GM19468 (cell line): Measurements from ENCODE around the gene MUC4.
"Not testable (repeated sequence)": the region's sequence is repeated elsewhere in the genome, so short reads cannot be mapped to it uniquely, and the experiment has no call there.

Source experiments
- ATAC-seq: cut with Tn5 transposase; IDR thresholded peaks from one replicate; pipeline ENCODE4 v1.9.1; 2021; ENCODE audit warnings: mild to moderate bottlenecking, moderate library complexity, moderate number of reproducible peaks; ENCODE audit not compliant: unreplicated experiment; ENCODE audit errors: extremely low read depth

MUC4 gene

GRCh38 chr3:195813916-195814640 is 2.3 kb upstream of the MUC4 start:
- ATAC-seq = no peak

- no peak for ATAC-seq
Observed at GRCh38 chr3:195812366-195812765, 637 bp upstream of the MUC4 start.

GRCh38 chr3:195810455-195810845 is 1.3 kb downstream of the MUC4 start:
- ATAC-seq = no peak

DNA sequence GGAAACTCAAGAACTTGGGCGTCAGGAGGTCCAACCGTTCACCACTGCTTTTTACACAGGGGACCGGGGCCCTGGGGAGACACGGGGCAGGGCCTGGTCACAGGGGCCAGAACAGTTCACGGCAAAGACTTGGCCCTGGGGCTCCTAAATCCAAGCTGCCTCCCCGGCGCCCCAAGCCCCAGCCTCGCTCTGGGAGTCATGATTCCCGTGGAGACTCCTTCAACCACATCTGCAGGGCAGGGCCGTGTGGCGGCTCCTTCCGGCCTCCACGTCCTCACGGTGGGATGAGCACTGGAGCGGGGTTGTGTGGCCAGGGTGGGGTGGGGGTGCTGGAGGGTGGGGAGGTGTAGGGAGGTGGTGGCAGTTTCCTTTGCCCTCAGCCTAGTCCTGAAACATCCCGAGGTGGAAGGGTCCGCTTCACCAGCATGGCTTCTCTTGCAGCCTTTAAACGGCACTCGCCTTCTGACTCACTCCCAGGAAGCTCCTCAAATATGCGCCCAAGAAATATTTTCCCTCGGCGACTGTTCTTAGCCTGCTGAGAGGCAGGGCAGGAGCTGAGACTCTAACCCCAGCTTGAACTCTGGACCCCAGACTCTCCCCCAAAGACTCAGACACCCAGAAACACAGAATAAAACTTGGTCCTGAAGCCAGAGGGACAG is 1.8 kb downstream of the MUC4 start:
- ATAC-seq = no peak

GRCh38 chr3:195809291-195809785 is 2.4 kb downstream of the MUC4 start:
- ATAC-seq = no peak

GRCh38 chr3:195808741-195809290 is 2.9 kb downstream of the MUC4 start:
- no peak for ATAC-seq

- ATAC-seq = no peak
Observed at GRCh38 chr3:195807681-195808121, 4.0 kb downstream of the MUC4 start.

- no peak for ATAC-seq
Observed at GRCh38 chr3:195806916-195807231, 4.9 kb downstream of the MUC4 start.

GRCh38 chr3:195806211-195806915 is 5.4 kb downstream of the MUC4 start:
- no peak for ATAC-seq

DNA sequence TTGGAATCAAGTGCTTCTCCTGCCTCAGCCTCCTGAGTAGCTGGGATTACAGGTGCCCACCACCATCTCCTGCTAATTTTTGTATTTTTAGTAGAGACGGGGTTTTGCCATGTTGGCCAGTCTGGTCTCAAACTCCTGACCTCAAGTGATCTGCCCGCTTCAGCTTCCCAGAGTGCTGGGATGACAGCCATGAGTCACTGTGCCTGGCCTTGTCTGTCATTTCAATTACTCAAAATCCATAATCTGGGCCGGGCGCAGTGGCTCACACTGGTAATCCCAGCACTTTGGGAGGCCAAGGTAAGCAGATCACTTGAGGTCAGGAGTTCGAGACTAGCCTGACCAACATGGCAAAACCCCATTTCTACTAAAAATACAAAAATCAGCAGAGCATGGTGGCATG is 6.1 kb downstream of the MUC4 start:
- not testable (repeated sequence) for ATAC-seq

DNA sequence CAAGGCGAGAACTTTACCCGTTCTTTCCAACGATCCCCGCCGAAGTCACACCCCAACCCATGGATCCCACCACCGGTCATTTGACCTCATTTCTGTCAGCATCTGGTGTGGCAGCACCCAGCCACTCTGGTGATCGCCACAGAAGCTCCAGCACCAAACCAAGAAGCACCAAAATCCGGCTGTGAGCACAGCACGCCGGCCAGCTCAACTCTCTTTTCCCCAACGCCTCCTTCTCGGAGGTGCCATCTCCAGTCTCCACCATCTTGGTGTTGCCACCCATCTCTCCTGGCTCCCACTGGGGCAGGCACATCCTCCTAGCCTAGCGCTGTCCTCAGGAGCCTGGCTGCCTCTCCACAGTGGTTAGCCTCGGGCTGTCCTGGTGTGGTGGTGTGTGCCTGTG is 6.5 kb downstream of the MUC4 start:
- ATAC-seq = no peak

- no peak for ATAC-seq
Observed at GRCh38 chr3:195803289-195803908, 8.3 kb downstream of the MUC4 start.

- ATAC-seq = no peak
Observed at GRCh38 chr3:195802795-195803194, 8.9 kb downstream of the MUC4 start.

DNA sequence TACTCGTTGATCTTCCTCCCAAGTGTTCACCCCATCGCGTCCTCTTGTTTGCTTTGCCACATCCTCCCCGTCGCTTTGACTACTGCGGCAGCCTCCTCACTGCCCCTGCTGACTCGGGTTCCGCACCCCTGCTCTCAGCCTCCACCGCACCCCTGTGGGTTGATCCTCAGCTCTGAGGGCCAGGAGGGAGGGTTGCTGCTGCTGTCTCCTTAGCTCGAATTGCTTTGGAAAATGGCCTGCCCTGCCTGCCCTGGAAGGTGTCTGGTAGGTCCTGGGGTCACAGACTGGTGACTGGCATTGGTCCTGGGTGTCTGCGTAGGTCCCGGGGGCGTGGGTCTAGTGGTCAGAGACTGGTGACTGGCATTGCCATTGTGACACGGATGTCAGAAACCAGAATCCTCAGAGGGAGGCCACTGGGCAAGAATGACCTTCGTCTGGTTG is 9.4 kb downstream of the MUC4 start:
- ATAC-seq = no peak

DNA sequence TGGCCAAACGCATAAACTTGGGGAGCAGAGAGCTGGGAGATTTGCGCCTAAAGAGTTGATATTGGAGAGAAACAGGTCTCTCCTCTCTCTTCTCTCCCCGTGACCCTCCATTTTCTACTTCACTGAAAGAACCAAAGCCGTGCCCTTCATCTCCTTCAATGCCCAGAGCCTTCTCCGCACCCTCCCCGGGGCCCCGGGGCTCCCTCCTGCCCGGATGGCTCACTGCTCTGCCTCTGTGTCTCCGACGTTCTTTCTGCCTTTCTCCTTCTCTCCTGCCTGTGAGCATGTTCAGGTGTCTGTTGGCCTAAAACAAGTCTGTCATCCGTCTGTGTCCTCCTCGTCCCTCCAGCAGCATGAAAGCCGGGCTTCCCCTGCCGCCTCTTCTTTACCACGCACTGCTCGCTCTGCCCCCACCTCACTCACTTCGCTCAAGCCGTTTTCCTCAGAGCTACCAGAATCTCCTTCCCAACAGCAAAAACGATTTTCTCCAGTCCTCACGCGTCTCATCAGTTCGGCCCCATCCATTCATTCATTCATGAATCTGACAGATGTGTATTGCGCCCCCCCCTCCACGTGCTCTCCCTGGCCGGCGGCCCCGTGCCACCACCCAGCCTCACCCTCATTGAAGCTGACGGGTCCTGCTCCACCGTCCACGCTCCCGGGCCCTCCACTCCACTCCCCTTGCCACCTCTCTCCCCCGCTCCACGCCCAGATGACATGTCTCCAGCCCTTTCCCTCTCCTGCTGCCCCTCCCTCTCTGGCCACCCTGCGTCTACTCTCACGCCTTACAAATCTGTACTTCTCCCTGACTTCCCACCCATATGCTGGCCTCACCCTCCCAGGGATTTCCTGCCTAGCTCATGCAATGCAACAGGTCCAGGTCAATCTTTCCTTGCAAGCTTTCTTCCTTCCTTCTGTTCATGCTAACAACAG is 10.2 kb downstream of the MUC4 start:
- ATAC-seq = no peak

- no peak for ATAC-seq
Observed at GRCh38 chr3:195800240-195800639, 11.5 kb downstream of the MUC4 start.

DNA sequence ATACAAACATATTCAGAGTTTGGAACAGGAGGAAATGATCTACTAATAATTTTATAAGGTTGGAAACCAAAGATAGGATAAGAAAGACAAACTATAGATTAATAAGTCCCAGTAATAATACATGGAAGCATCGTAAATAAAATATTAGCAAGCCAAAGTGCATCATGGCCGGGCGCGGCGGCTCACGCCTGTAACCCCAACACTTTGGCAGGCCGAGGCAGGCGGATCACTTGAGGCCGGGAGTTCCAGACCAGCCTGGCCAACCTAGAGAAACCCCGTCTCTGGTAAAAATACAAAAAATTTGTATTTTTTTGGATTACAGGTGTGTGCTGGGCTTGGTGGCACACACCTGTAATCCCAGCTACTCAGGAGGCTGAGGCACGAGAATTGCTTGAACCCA is 14.9 kb downstream of the MUC4 start:
- ATAC-seq = no peak

DNA sequence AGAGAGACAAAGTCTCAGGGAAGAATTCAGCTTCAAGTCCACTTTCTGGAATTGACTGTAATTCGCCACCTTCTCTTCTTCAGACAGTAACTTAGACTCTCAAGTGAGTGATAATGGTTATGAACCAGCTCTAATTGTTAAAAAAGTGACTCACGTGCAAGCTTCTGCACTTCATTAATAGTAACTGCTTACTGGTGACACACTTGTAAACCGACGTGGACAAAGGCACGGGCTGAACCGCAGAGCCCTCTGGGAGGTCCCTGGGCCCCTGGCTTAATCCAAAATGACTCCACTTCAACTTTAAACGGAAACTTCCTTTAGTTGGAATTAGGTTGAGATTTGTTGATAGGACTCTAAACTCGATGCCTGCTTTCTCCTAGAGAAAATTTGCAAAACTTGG is 17.0 kb downstream of the MUC4 start:
- no peak for ATAC-seq

DNA sequence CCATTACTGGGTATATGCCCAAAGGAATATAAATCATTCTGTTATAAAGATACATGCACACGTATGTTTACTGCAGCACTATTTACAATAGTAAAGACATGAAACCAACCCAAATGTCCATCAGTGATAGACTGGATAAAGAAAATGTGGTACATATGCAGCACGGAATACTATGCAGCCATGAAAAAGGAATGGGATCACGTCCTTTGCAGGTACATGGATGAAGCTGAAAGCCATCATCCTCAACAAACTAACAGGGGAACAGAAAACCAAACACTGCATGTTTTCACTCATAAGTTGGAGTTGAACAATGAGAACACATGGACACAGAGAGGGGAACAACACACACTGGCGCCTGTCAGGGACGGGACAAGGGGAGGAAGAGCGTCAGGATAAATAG is 19.1 kb downstream of the MUC4 start:
- not testable (repeated sequence) for ATAC-seq
